Measurements from ENCODE around the gene NLRC5. TPM values are rescaled to one million over a fixed set of nuclear protein-coding genes. Genes with fewer than 3 reads are reported as not detected.

NLRC5 gene
- total and polyA plus RNA-seq, 4 donors: 23.9 to 46.4 (median 31.1) TPM

- Histone ChIP-seq H3K9me3 (ENCODE audit: control insufficient read depth in 4 of 4, insufficient read depth in 3 of 4, low read length in 3 of 4) (no peaks in the 10 kb centered on the region), H3K27ac (ENCODE audit: low read depth in 1 of 2, low read length in 1 of 2) (no peak overlapping the region), H3K4me1 (ENCODE audit: control insufficient read depth in 5 of 5, insufficient read depth in 5 of 5, low read length in 5 of 5) (peaks cover 0 to 8% (median 0%) of the 10 kb centered on the region in 5 donors), H3K4me3 (no peak overlapping the region), H3K36me3 (ENCODE audit: control insufficient read depth in 4 of 4, insufficient read depth in 4 of 4, low read length in 4 of 4) (peaks cover 0 to 19% (median 11%) of the 10 kb centered on the region in 4 donors), H3K27me3 (ENCODE audit: control insufficient read depth in 3 of 3, insufficient read depth in 3 of 3, low read length in 2 of 3) (no peaks in the 10 kb centered on the region), H3K9ac (ENCODE audit: insufficient read depth in 1 of 2, low read length in 2 of 2) (no peak overlapping the region)
- no peak for ATAC-seq (ENCODE audit: insufficient read depth, low FRiP score)
- WGBS, 2 donors: 70 to 81% methylated on average over 4 of the region's 4 CpGs
- TF ChIP-seq CTCF (IDR thresholded peaks at IDR 0.05; ENCODE audit: control extremely low read depth, extremely low read depth): no peak
- no peak for DNase-seq
These were observed 137.1 kb downstream of the NLRC5 start for GRCh38 chr16:57126411-57126810.

GRCh38 chr16:57127037-57127763, 137.8 kb downstream of the NLRC5 start:
- Histone ChIP-seq H3K9me3 (ENCODE audit: control insufficient read depth in 4 of 4, insufficient read depth in 3 of 4, low read length in 3 of 4) (no peaks in the 10 kb centered on the region), H3K36me3 (ENCODE audit: control insufficient read depth in 4 of 4, insufficient read depth in 4 of 4, low read length in 4 of 4) (peaks cover 0 to 15% (median 8%) of the 10 kb centered on the region in 4 donors), H3K4me3 (no peak overlapping the region), H3K4me1 (ENCODE audit: control insufficient read depth in 5 of 5, insufficient read depth in 5 of 5, low read length in 5 of 5) (peaks cover 0 to 8% (median under 1%) of the 10 kb centered on the region in 5 donors), H3K27me3 (ENCODE audit: control insufficient read depth in 3 of 3, insufficient read depth in 3 of 3, low read length in 2 of 3) (no peaks in the 10 kb centered on the region), H3K9ac (ENCODE audit: insufficient read depth in 1 of 2, low read length in 2 of 2) (no peak overlapping the region), H3K27ac (ENCODE audit: low read depth in 1 of 2, low read length in 1 of 2) (no peak overlapping the region)
- DNase-seq (no peak), ATAC-seq (ENCODE audit: insufficient read depth, low FRiP score) (no peak)
- WGBS, 2 donors: 89% methylated on average over 5 of the region's 5 CpGs
- TF ChIP-seq CTCF (IDR thresholded peaks at IDR 0.05; ENCODE audit: control extremely low read depth, extremely low read depth): no peak

- 95 to 97% methylated on average over 7 of the region's 7 CpGs for WGBS, 2 donors
- Histone ChIP-seq H3K9me3 (ENCODE audit: control insufficient read depth in 4 of 4, insufficient read depth in 3 of 4, low read length in 3 of 4) (no peaks in the 10 kb centered on the region), H3K27ac (ENCODE audit: low read depth in 1 of 2, low read length in 1 of 2) (no peak overlapping the region), H3K4me3 (no peak overlapping the region), H3K9ac (ENCODE audit: insufficient read depth in 1 of 2, low read length in 2 of 2) (no peak overlapping the region), H3K36me3 (ENCODE audit: control insufficient read depth in 4 of 4, insufficient read depth in 4 of 4, low read length in 4 of 4) (peaks cover 0 to 15% (median 8%) of the 10 kb centered on the region in 4 donors), H3K27me3 (ENCODE audit: control insufficient read depth in 3 of 3, insufficient read depth in 3 of 3, low read length in 2 of 3) (no peaks in the 10 kb centered on the region), H3K4me1 (ENCODE audit: control insufficient read depth in 5 of 5, insufficient read depth in 5 of 5, low read length in 5 of 5) (peaks cover 0 to 8% (median 2%) of the 10 kb centered on the region in 5 donors)
- TF ChIP-seq CTCF (IDR thresholded peaks at IDR 0.05; ENCODE audit: control extremely low read depth, extremely low read depth): no peak
- DNase-seq: no peak
- ATAC-seq (ENCODE audit: insufficient read depth, low FRiP score): no peak
These were observed 138.5 kb downstream of the NLRC5 start for GRCh38 chr16:57127836-57128235.

Measured in lung (tissue), 12 donors.